Stimulated activated CD4-positive, alpha-beta T cell treated with anti-CD3 and anti-CD28 coated beads, Interleukin-4, amount 100 ng/mL, for 48 hours (primary cell): ENCODE data around the gene UBE2C.

ENCODE experiments used
- DNase-seq, 2 donors: peaks; one replicate each; pipeline ENCODE4 v3.0.0-alpha.2; 2020; ENCODE audit warnings: low read depth in 2 of 2

Gene UBE2C

GRCh38 chr20:45859916-45860315, 47.5 kb downstream of the UBE2C start:
- DNase-seq = no peak

- no peak for DNase-seq
Observed at GRCh38 chr20:45860560-45861220, 48.2 kb downstream of the UBE2C start.

GRCh38 chr20:45861221-45862075, 49.0 kb downstream of the UBE2C start:
- DNase-seq = no peak

GRCh38 chr20:45863543-45864470, 51.4 kb downstream of the UBE2C start:
- DNase-seq = no peak

- DNase-seq = no peak
Observed at GRCh38 chr20:45866454-45866853, 54.0 kb downstream of the UBE2C start.
